DND-41 (cell line): Measurements from ENCODE around the gene PHLPP1.

ENCODE experiments used
- ATAC-seq: fragments of 200-7000 bp; cut with Tn5 transposase; 3 replicates; pipeline ENCODE4 v1.9.1; 2021; ENCODE audit warnings: low read depth; ENCODE audit not compliant: insufficient read depth
- DNase-seq: peaks from one replicate; pipeline ENCODE4 v3.0.0-alpha.2; 2020
- H2AFZ ChIP-seq: 2 replicates; pipeline ENCODE4 v1.6.0; 2012; ENCODE audit warnings: low read depth, low read length
- H3K27ac ChIP-seq: 2 replicates; pipeline ENCODE4 v1.5.1; 2012; ENCODE audit warnings: low read length, inconsistent platforms
- H3K27me3 ChIP-seq: fragments of 200-600 bp; sonication (generic); 2 replicates; pipeline ENCODE4 v1.6.0; 2012; ENCODE audit warnings: low read length, mild to moderate bottlenecking, inconsistent platforms; ENCODE audit not compliant: insufficient read depth, poor library complexity
- H3K36me3 ChIP-seq: 2 replicates; pipeline ENCODE4 v1.5.1; 2012; ENCODE audit warnings: low read length, inconsistent platforms; ENCODE audit not compliant: insufficient read depth
- H3K4me1 ChIP-seq: 2 replicates; pipeline ENCODE4 v1.5.1; 2012; ENCODE audit warnings: mild to moderate bottlenecking, low read length; ENCODE audit not compliant: insufficient read depth
- H3K4me2 ChIP-seq: 2 replicates; pipeline ENCODE4 v1.6.0; 2012; ENCODE audit warnings: mild to moderate bottlenecking, moderate library complexity, low read length, inconsistent platforms; ENCODE audit not compliant: insufficient read depth
- H3K4me3 ChIP-seq, 2 experiments: fragments of 200-600 bp in 1 of 2; shearing (Covaris generic) in 1 of 2; 2 replicates each; pipeline ENCODE4 v1.5.1; 2012 to 2016; ENCODE audit warnings: inconsistent platforms in 2 of 2, low read length in 2 of 2, mild to moderate bottlenecking in 2 of 2, low read depth in 1 of 2, moderate library complexity in 1 of 2
- H3K79me2 ChIP-seq: 2 replicates; pipeline ENCODE4 v1.6.0; 2012; ENCODE audit warnings: low read length, inconsistent platforms; ENCODE audit not compliant: insufficient read depth
- H3K9ac ChIP-seq: 2 replicates; pipeline ENCODE4 v1.6.0; 2012; ENCODE audit warnings: low read depth, mild to moderate bottlenecking, inconsistent platforms, low read length, moderate library complexity
- H3K9me3 ChIP-seq: 2 replicates; pipeline ENCODE4 v1.5.1; 2012; ENCODE audit warnings: low read length, moderate library complexity, mild to moderate bottlenecking, inconsistent platforms; ENCODE audit not compliant: insufficient read depth, severe bottlenecking
- H4K20me1 ChIP-seq: 2 replicates; pipeline ENCODE4 v1.6.0; 2012; ENCODE audit warnings: low read length; ENCODE audit not compliant: insufficient read depth
- EZH2 ChIP-seq: IDR thresholded peaks from 3 replicates; pipeline ENCODE4 v1.6.1; 2012; ENCODE audit warnings: borderline replicate concordance, low read depth, mild to moderate bottlenecking, moderate library complexity, low read length, inconsistent platforms; ENCODE audit not compliant: severe bottlenecking
- TF ChIP-seq, protein P1 (sequence below): IDR thresholded peaks from 2 replicates; pipeline ENCODE4 v1.5.1; 2012; ENCODE audit warnings: borderline replicate concordance, low read length, moderate library complexity, mild to moderate bottlenecking; ENCODE audit not compliant: poor library complexity, severe bottlenecking; ENCODE audit errors: extremely low read depth

The PHLPP1 gene

DNA sequence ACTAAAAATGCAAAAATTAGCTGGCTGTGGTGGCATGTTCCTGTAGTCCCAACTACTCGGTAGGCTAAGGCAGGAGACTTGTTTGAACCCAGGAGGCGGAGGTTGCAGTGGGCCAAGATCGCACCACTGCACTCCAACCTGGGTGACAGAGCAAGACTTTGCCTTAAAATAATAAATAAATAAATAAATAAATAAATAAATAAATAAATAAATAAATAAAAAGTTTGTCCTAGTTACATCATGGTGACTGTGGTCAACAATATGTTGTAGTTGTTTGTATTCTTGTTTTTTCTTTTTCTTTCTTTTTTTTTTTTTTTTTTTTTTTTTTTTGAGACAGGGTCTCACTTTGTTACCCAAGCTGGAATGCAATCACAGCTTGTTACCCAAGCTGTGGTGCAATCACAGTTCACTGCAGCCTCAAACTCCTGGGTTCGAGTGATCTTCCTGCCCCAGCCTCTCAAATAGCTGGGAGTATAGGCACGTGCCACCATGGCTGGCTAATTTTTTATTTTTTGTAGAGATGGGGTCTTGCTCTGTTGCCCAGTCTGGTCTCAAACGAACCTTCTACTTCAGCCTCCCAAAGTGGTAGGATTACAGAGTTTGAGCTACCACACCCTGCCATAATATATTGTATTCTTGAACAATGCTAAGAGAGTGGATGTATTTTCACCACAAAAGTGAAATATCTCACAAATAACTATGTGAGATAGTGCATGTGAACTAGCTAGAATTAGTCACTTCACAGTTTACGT, 185.0 kb downstream of the PHLPP1 start:
- TF ChIP-seq, protein P1, sequence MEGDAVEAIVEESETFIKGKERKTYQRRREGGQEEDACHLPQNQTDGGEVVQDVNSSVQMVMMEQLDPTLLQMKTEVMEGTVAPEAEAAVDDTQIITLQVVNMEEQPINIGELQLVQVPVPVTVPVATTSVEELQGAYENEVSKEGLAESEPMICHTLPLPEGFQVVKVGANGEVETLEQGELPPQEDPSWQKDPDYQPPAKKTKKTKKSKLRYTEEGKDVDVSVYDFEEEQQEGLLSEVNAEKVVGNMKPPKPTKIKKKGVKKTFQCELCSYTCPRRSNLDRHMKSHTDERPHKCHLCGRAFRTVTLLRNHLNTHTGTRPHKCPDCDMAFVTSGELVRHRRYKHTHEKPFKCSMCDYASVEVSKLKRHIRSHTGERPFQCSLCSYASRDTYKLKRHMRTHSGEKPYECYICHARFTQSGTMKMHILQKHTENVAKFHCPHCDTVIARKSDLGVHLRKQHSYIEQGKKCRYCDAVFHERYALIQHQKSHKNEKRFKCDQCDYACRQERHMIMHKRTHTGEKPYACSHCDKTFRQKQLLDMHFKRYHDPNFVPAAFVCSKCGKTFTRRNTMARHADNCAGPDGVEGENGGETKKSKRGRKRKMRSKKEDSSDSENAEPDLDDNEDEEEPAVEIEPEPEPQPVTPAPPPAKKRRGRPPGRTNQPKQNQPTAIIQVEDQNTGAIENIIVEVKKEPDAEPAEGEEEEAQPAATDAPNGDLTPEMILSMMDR: no peak
- no peak for TF ChIP-seq EZH2
- Histone ChIP-seq H3K79me2 (no peaks in the 10 kb centered on the region), H3K9ac (no peak overlapping the region), H4K20me1 (no peaks in the 10 kb centered on the region), H3K4me2 (no peak overlapping the region), H2AFZ (no peak overlapping the region), H3K27me3 (no peaks in the 10 kb centered on the region), H3K9me3 (no peaks in the 10 kb centered on the region), H3K4me3 (no peak overlapping the region), H3K36me3 (peaks cover 27% of the 10 kb centered on the region; the same call in 1 of the 2 replicates), H3K27ac (no peak overlapping the region), H3K4me1 (no peaks in the 10 kb centered on the region)
- ATAC-seq (no peak), DNase-seq (no peak)

DNA sequence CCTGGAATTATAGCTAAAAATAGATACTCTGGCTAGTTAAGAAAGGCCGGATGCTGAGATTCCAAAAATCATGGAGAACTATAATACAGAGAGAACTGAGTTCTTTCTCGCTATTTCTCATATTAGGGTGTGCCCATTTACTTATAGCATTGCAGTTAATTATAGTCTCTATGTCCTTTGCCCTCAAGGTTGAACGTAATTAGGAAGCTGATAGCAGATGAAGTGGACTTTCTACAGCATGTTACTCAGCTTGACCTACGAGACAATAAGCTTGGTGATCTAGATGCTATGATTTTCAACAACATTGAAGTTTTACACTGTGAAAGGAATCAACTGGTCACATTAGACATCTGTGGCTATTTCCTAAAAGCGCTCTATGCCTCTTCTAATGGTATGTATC, 187.4 kb downstream of the PHLPP1 start:
- Histone ChIP-seq H3K79me2 (no peaks in the 10 kb centered on the region), H3K4me3 (no peak overlapping the region), H3K9ac (no peak overlapping the region), H2AFZ (no peak overlapping the region), H3K4me2 (no peak overlapping the region), H4K20me1 (no peaks in the 10 kb centered on the region), H3K27ac (no peak overlapping the region), H3K27me3 (no peaks in the 10 kb centered on the region), H3K4me1 (no peaks in the 10 kb centered on the region), H3K36me3 (peaks cover 27% of the 10 kb centered on the region; the same call in 1 of the 2 replicates), H3K9me3 (no peaks in the 10 kb centered on the region)
- DNase-seq (no peak), ATAC-seq (no peak)
- no peak for TF ChIP-seq EZH2
- TF ChIP-seq, protein P1: no peak

GRCh38 chr18:62904396-62905285, 189.3 kb downstream of the PHLPP1 start:
- Histone ChIP-seq H3K4me2 (no peak overlapping the region), H3K4me1 (no peaks in the 10 kb centered on the region), H3K27ac (no peak overlapping the region), H3K27me3 (no peaks in the 10 kb centered on the region), H2AFZ (no peak overlapping the region), H3K9me3 (no peaks in the 10 kb centered on the region), H3K4me3 (no peak overlapping the region), H3K79me2 (no peaks in the 10 kb centered on the region), H3K36me3 (peaks cover 21% of the 10 kb centered on the region; the same call in 1 of the 2 replicates), H3K9ac (no peak overlapping the region), H4K20me1 (no peaks in the 10 kb centered on the region)
- TF ChIP-seq EZH2: no peak
- TF ChIP-seq, protein P1: no peak
- no peak for ATAC-seq
- DNase-seq: no peak
